ENCODE results near the gene PFDN2. TPM values are rescaled to one million over a fixed set of nuclear protein-coding genes. Genes with fewer than 3 reads are reported as not detected.
A peak's percentile ranks its signal among the peaks of the same experiment; 100 is the strongest.

PFDN2 gene
- polyA plus RNA-seq, 1 of the 3 experiments (the other 2 are of a cell fraction) = 445 TPM

GRCh38 chr1:161165742-161166668 lies 48.2 kb upstream of the PFDN2 start, which contains the start of gene PPOX (continued):
- TF ChIP-seq, protein P1, sequence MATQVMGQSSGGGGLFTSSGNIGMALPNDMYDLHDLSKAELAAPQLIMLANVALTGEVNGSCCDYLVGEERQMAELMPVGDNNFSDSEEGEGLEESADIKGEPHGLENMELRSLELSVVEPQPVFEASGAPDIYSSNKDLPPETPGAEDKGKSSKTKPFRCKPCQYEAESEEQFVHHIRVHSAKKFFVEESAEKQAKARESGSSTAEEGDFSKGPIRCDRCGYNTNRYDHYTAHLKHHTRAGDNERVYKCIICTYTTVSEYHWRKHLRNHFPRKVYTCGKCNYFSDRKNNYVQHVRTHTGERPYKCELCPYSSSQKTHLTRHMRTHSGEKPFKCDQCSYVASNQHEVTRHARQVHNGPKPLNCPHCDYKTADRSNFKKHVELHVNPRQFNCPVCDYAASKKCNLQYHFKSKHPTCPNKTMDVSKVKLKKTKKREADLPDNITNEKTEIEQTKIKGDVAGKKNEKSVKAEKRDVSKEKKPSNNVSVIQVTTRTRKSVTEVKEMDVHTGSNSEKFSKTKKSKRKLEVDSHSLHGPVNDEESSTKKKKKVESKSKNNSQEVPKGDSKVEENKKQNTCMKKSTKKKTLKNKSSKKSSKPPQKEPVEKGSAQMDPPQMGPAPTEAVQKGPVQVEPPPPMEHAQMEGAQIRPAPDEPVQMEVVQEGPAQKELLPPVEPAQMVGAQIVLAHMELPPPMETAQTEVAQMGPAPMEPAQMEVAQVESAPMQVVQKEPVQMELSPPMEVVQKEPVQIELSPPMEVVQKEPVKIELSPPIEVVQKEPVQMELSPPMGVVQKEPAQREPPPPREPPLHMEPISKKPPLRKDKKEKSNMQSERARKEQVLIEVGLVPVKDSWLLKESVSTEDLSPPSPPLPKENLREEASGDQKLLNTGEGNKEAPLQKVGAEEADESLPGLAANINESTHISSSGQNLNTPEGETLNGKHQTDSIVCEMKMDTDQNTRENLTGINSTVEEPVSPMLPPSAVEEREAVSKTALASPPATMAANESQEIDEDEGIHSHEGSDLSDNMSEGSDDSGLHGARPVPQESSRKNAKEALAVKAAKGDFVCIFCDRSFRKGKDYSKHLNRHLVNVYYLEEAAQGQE (IDR thresholded peaks at IDR 0.05; ENCODE audit: low read depth, low read length) = 0 out of 2 replicates have a peak, but pooled peaks have one; percentile 6
- TF ChIP-seq GABPA (IDR thresholded peaks at IDR 0.05; ENCODE audit: low read depth) (no peak), RAD21 (IDR thresholded peaks at IDR 0.05; ENCODE audit: low read length) (no peak), TEAD4 (IDR thresholded peaks at IDR 0.05; ENCODE audit: borderline replicate concordance, insufficient read depth) (no peak), RCOR1 (IDR thresholded peaks at IDR 0.05; ENCODE audit: low read length) (no peak), GATA2 (CRISPR knock-in tag; IDR thresholded peaks at IDR 0.05) (no peak), SIN3A (IDR thresholded peaks at IDR 0.05; ENCODE audit: borderline replicate concordance, low read depth, low read length) (peak; percentile 76; the same call in 1 of the 2 replicates), EZH2phosphoT487 (IDR thresholded peaks at IDR 0.05; ENCODE audit: borderline replicate concordance, low read depth) (no peak), USF1 (IDR thresholded peaks at IDR 0.05; ENCODE audit: borderline replicate concordance, low read depth) (peak; percentile 81), NRF1 (IDR thresholded peaks at IDR 0.05; ENCODE audit: low read depth, low read length) (no peak), JUND (IDR thresholded peaks at IDR 0.05) (no peak), MXI1 (IDR thresholded peaks at IDR 0.05; ENCODE audit: low read depth, low read length) (peak; percentile 88), CTCF (IDR thresholded peaks at IDR 0.05) (peak; percentile 75), YY1 (IDR thresholded peaks at IDR 0.05; ENCODE audit: low read depth) (peak; percentile 60), ELF1 (IDR thresholded peaks at IDR 0.05) (peak; percentile 44), MAX (IDR thresholded peaks at IDR 0.05; ENCODE audit: low read depth) (peak; percentile 59)
- TF ChIP-seq, protein P2, sequence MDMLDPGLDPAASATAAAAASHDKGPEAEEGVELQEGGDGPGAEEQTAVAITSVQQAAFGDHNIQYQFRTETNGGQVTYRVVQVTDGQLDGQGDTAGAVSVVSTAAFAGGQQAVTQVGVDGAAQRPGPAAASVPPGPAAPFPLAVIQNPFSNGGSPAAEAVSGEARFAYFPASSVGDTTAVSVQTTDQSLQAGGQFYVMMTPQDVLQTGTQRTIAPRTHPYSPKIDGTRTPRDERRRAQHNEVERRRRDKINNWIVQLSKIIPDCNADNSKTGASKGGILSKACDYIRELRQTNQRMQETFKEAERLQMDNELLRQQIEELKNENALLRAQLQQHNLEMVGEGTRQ (IDR thresholded peaks at IDR 0.05; ENCODE audit: borderline replicate concordance, low read depth, low read length) = no peak
- TF ChIP-seq, protein P3, sequence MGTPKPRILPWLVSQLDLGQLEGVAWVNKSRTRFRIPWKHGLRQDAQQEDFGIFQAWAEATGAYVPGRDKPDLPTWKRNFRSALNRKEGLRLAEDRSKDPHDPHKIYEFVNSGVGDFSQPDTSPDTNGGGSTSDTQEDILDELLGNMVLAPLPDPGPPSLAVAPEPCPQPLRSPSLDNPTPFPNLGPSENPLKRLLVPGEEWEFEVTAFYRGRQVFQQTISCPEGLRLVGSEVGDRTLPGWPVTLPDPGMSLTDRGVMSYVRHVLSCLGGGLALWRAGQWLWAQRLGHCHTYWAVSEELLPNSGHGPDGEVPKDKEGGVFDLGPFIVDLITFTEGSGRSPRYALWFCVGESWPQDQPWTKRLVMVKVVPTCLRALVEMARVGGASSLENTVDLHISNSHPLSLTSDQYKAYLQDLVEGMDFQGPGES (IDR thresholded peaks at IDR 0.05; ENCODE audit: low read depth, low read length) = 0 out of 2 replicates have a peak, but pooled peaks have one; percentile 24
- TF ChIP-seq, protein P4, sequence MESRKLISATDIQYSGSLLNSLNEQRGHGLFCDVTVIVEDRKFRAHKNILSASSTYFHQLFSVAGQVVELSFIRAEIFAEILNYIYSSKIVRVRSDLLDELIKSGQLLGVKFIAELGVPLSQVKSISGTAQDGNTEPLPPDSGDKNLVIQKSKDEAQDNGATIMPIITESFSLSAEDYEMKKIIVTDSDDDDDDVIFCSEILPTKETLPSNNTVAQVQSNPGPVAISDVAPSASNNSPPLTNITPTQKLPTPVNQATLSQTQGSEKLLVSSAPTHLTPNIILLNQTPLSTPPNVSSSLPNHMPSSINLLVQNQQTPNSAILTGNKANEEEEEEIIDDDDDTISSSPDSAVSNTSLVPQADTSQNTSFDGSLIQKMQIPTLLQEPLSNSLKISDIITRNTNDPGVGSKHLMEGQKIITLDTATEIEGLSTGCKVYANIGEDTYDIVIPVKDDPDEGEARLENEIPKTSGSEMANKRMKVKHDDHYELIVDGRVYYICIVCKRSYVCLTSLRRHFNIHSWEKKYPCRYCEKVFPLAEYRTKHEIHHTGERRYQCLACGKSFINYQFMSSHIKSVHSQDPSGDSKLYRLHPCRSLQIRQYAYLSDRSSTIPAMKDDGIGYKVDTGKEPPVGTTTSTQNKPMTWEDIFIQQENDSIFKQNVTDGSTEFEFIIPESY (IDR thresholded peaks at IDR 0.05; ENCODE audit: borderline replicate concordance, low read depth) = peak; percentile 96
